HCT116 (cell line): ENCODE measurements around the gene INKA1. TPM values are rescaled to one million over a fixed set of nuclear protein-coding genes. Genes with fewer than 3 reads are reported as not detected.

Source experiments
- ATAC-seq: fragments of 200-7000 bp; cut with Tn5 transposase; 2 replicates; pipeline ENCODE4 v1.9.1; 2020; ENCODE audit warnings: mild to moderate bottlenecking, moderate library complexity
- BruUV-seq: library from RNA; stranded (reverse); fragments of 400-500 nt; replicated peaks from 2 replicates; lab custom pipeline; 2021; lab: Mats Ljungman, UMichigan
- CTCF ChIA-PET: fragments of 300-600 bp; sonication (Branson Sonifier 250); formaldehyde crosslinking; loops from one replicate; lab custom pipeline; 2021; ENCODE audit warnings: antibody characterized with exemption; lab: Charles Lee
- POLR2A ChIA-PET: fragments of 300-600, 350-600 bp; sonication (Branson Sonifier 250); formaldehyde crosslinking; loops from one replicate; lab custom pipeline; 2021; ENCODE audit warnings: antibody characterized with exemption; lab: Charles Lee
- RAD21 ChIA-PET, 2 experiments: fragments of 300-600 bp; sonication (Branson Sonifier 250); formaldehyde crosslinking; loops; one replicate each; lab custom pipeline; 2023; ENCODE audit warnings: low total read pairs in 2 of 2; ENCODE audit not compliant: uncharacterized antibody in 2 of 2, unreplicated experiment in 2 of 2, low non-redundant PET in 1 of 2; lab: Charles Lee
- DNase-seq: peaks from one replicate; pipeline ENCODE4 v3.0.0-alpha.2; 2010; ENCODE audit warnings: low read depth, low spot score
- H2AFZ ChIP-seq: fragments of 200-600 bp; shearing (Covaris generic), sonication (generic); 2 replicates; pipeline ENCODE4 v1.6.1; 2017; ENCODE audit warnings: low read depth, mixed run types, mixed read lengths, antibody characterized with exemption, low read length; ENCODE audit not compliant: poor library complexity, severe bottlenecking
- H3K27ac ChIP-seq: 2 replicates; pipeline ENCODE4 v1.5.1; 2012; ENCODE audit warnings: low read depth, low read length
- H3K27me3 ChIP-seq: fragments of 200-600 bp; sonication (generic); 2 replicates; pipeline ENCODE4 v1.6.1; 2016; ENCODE audit warnings: mixed run types, low read length, mixed read lengths; ENCODE audit not compliant: insufficient read depth
- H3K36me3 ChIP-seq, 2 experiments: fragments of 200-500 bp in 1 of 2; fragments of 200-600 bp in 1 of 2; sonication (Bioruptor generic) in 1 of 2; sonication (generic) in 1 of 2; 2 replicates each; pipeline versions ENCODE4 v1.5.1 to v1.6.1; 2014 to 2016; ENCODE audit warnings: low read length in 2 of 2, inconsistent platforms in 1 of 2, mixed read lengths in 1 of 2, mixed run types in 1 of 2; ENCODE audit not compliant: insufficient read depth in 2 of 2, control insufficient read depth in 1 of 2
- H3K4me1 ChIP-seq, 2 experiments: fragments of 200-600 bp in 1 of 2; sonication (generic) in 1 of 2; 2 replicates each; pipeline versions ENCODE4 v1.5.1 to v1.6.1; 2012 to 2017; ENCODE audit warnings: low read length in 2 of 2, inconsistent platforms in 1 of 2, mild to moderate bottlenecking in 1 of 2, mixed read lengths in 1 of 2, mixed run types in 1 of 2, moderate library complexity in 1 of 2; ENCODE audit not compliant: insufficient read depth in 2 of 2, control insufficient read depth in 1 of 2
- H3K4me2 ChIP-seq: fragments of 200-600 bp; sonication (generic); 2 replicates; pipeline ENCODE4 v1.6.1; 2017; ENCODE audit warnings: mixed run types, low read length, mixed read lengths
- H3K4me3 ChIP-seq, 2 experiments: fragments of 200-600 bp in 1 of 2; sonication (generic) in 1 of 2; replicated peaks in 1 of 2; 2 replicates each; pipeline ENCODE4 v1.5.1; 2011 to 2016; ENCODE audit warnings: low read length in 2 of 2, control low read depth in 1 of 2, low read depth in 1 of 2, mild to moderate bottlenecking in 1 of 2, mixed read lengths in 1 of 2, mixed run types in 1 of 2
- H3K79me2 ChIP-seq: fragments of 200-600 bp; sonication (generic); 2 replicates; pipeline ENCODE4 v1.6.1; 2017; ENCODE audit warnings: mild to moderate bottlenecking, mixed run types, low read length, moderate library complexity, mixed read lengths; ENCODE audit not compliant: insufficient read depth
- H3K9ac ChIP-seq: fragments of 200-600 bp; sonication (generic); 2 replicates; pipeline ENCODE4 v1.6.1; 2016; ENCODE audit warnings: low read length, mixed read lengths
- H3K9me2 ChIP-seq: fragments of 200-600 bp; sonication (generic), shearing (Covaris generic); 2 replicates; pipeline ENCODE4 v1.6.1; 2017; ENCODE audit warnings: mixed run types, mild to moderate bottlenecking, moderate library complexity; ENCODE audit not compliant: insufficient read depth
- H3K9me3 ChIP-seq, 2 experiments: fragments of 200-500 bp in 1 of 2; fragments of 200-600 bp in 1 of 2; sonication (Bioruptor generic) in 1 of 2; sonication (generic) in 1 of 2; 2 replicates each; pipeline ENCODE4 v1.6.1; 2014 to 2017; ENCODE audit warnings: low read length in 2 of 2, mixed read lengths in 2 of 2, inconsistent platforms in 1 of 2, low read depth in 1 of 2, mild to moderate bottlenecking in 1 of 2, mixed run types in 1 of 2, moderate library complexity in 1 of 2; ENCODE audit not compliant: control insufficient read depth in 1 of 2, insufficient read depth in 1 of 2
- H4K20me1 ChIP-seq: fragments of 200-600 bp; sonication (generic), shearing (Covaris generic); 2 replicates; pipeline ENCODE4 v1.6.1; 2017; ENCODE audit warnings: mixed run types, mild to moderate bottlenecking, moderate library complexity; ENCODE audit not compliant: insufficient read depth
- CBX3 ChIP-seq: IDR thresholded peaks from 2 replicates; pipeline ENCODE4 v1.6.1; 2012; ENCODE audit warnings: low read depth
- CEBPB ChIP-seq: IDR thresholded peaks from 2 replicates; pipeline ENCODE4 v1.6.1; 2012; ENCODE audit warnings: low read depth
- EZH2phosphoT487 ChIP-seq: fragments of 200-600 bp; IDR thresholded peaks from 2 replicates; pipeline ENCODE4 v1.6.1; 2018; ENCODE audit warnings: antibody characterized with exemption, borderline replicate concordance
- FOSL1 ChIP-seq: IDR thresholded peaks from 2 replicates; pipeline ENCODE4 v1.6.1; 2012; ENCODE audit warnings: low read depth
- POLR2A ChIP-seq: IDR thresholded peaks from 2 replicates; pipeline ENCODE4 v1.7.0; 2011; ENCODE audit warnings: borderline replicate concordance; ENCODE audit not compliant: insufficient read depth, insufficient read length; ENCODE audit errors: extremely low read depth
- RAD21 ChIP-seq: IDR thresholded peaks from 2 replicates; pipeline ENCODE4 v1.6.1; 2012; ENCODE audit warnings: low read depth, mild to moderate bottlenecking
- REST ChIP-seq: IDR thresholded peaks from 2 replicates; pipeline ENCODE4 v1.6.1; 2012; ENCODE audit warnings: low read depth
- SIN3A ChIP-seq: IDR thresholded peaks from 2 replicates; pipeline ENCODE4 v1.6.1; 2012; ENCODE audit warnings: low read depth
- SP1 ChIP-seq: IDR thresholded peaks from 2 replicates; pipeline ENCODE4 v1.6.1; 2012; ENCODE audit warnings: low read depth
- TCF7L2 ChIP-seq: IDR thresholded peaks from 2 replicates; pipeline ENCODE4 v1.7.0; 2011; ENCODE audit warnings: borderline replicate concordance, inconsistent platforms; ENCODE audit not compliant: insufficient read depth, insufficient read length; ENCODE audit errors: extremely low read depth
- intact Hi-C: fragments of 100-400 bp; cut with micrococcal nuclease; formaldehyde crosslinking; loops from 2 replicates; pipeline ENCODE4 v1.10.0; 2022
- total RNA-seq: library from RNA; stranded (reverse); gene quantifications from one replicate; pipeline ENCODE4 v1.2.1, GENCODE V29; 2021; ENCODE audit not compliant: unreplicated experiment

The INKA1 gene
- total RNA-seq, 1 experiment from 2014 or later: 1.6 TPM

GRCh38 chr3:49831341-49831740 is 28.3 kb downstream of the INKA1 start:
- DNase-seq: no peak
- no peaks in the 10 kb centered on the region for H3K4me1 ChIP-seq
- H3K9ac ChIP-seq: no peak overlapping the region
- BruUV-seq: no TSS peak
- no peak overlapping the region for H3K27ac ChIP-seq
- ATAC-seq: no peak
- H3K27me3 ChIP-seq: no peaks in the 10 kb centered on the region
- intact Hi-C loops: no loop called here
- no peaks in the 10 kb centered on the region for H3K9me3 ChIP-seq
- H3K9me2 ChIP-seq: no peaks in the 10 kb centered on the region
- H3K79me2 ChIP-seq: no peaks in the 10 kb centered on the region
- POLR2A ChIA-PET: no interaction called here
- no peak for TF ChIP-seq SIN3A
- no peak for TF ChIP-seq POLR2A
- no peak for TF ChIP-seq FOSL1
- TF ChIP-seq SP1: no peak
- no peak for TF ChIP-seq RAD21
- TF ChIP-seq CEBPB: no peak
- no peak for TF ChIP-seq CBX3
- TF ChIP-seq EZH2phosphoT487: no peak
- TF ChIP-seq REST: no peak
- no peak for TF ChIP-seq TCF7L2
- H3K4me2 ChIP-seq: no peak overlapping the region
- no peak overlapping the region for H2AFZ ChIP-seq
- no peak overlapping the region for H3K4me3 ChIP-seq
- RAD21 ChIA-PET: no interaction called here
- CTCF ChIA-PET: interaction anchor here (2.2 kb wide), 1 partner anchor 29 kb away, joined by 7 read pairs; the partner anchor contains the start of gene INKA1
- peaks cover 12 to 34% of the 10 kb centered on the region in 2 experiments for H3K36me3 ChIP-seq
- H4K20me1 ChIP-seq: no peaks in the 10 kb centered on the region
